ENCODE results near the gene PRKCE. TPM values are rescaled to one million over a fixed set of nuclear protein-coding genes. Genes with fewer than 3 reads are reported as not detected.

Gene PRKCE
- total and polyA plus RNA-seq, 2 donors (not counting 1 experiment from before 2014, with no cell fraction given) = 14.1 to 19.0 TPM

DNA sequence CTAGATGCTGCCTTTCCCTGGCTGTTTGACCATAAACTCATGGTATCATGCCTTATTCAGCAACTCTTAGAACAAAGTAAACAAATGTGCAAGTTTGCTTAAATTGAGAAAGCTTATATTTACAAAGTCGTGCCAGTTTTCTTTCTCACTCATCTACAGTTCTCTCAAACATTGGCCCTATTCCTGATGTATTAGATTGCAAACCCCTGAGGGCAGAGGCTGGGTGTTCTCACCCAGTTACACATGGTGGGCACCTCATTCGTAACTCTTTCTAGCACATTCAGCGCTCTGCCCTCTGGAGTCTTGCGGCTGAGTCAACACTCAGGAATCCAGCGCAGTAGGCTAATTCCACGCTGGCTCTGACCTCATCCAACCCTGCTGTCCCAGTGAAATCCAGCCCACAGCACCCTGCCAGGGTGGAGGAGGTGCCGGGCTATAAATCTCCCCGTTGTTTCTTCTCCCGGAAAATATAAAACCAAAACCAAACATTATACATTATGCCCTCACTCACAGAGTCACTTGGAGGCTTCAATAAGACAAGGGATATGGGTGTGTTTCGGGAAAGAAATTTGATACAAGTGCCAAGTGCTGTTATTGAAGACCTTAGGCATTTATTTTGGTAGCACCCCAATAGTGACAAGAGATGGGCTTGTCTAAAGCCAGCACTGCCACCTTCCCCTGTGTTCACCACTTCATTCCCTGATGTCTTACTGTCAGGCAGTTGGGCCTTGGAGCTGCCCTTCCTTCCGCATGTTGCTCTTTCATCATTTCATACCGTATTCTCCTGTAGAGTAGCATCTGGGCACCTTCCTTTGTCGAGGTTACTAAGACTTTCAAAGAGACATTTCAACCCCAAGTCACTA, 287.4 kb downstream of the PRKCE start:
- no peak overlapping the region for H3K9ac ChIP-seq (ENCODE audit: insufficient read depth, low read length)
- no peaks in the 10 kb centered on the region for H3K79me2 ChIP-seq (ENCODE audit: control insufficient read depth, insufficient read depth, low read length)
- H2AFZ ChIP-seq (ENCODE audit: low read length) = no peak overlapping the region
- no peaks in the 10 kb centered on the region for H3K27me3 ChIP-seq (ENCODE audit: control insufficient read depth, insufficient read depth, low read length)
- peak overlapping the region in 1 of 4 experiments; percentile 20 for H3K4me3 ChIP-seq (replicated peaks in 1 of 4; ENCODE audit: control extremely low read depth in 1 of 4, insufficient read depth in 1 of 4, low read depth in 3 of 4, low read length in 4 of 4)
- H3K4me2 ChIP-seq (ENCODE audit: extremely low read depth, insufficient read depth, low read length) = peak overlapping the region; percentile 55
- no peaks in the 10 kb centered on the region for H3K9me3 ChIP-seq (ENCODE audit: control insufficient read depth, insufficient read depth, low read depth, low read length)
- H3K36me3 ChIP-seq (ENCODE audit: control insufficient read depth, insufficient read depth, low read length) = no peaks in the 10 kb centered on the region
- peaks cover 29% of the 10 kb centered on the region for H3K4me1 ChIP-seq (ENCODE audit: control insufficient read depth, extremely low read depth, insufficient read depth, low read length)
- TF ChIP-seq EZH2 (IDR thresholded peaks at IDR 0.05; ENCODE audit: low read length, missing control alignments) = no peak
- TF ChIP-seq, protein P1, sequence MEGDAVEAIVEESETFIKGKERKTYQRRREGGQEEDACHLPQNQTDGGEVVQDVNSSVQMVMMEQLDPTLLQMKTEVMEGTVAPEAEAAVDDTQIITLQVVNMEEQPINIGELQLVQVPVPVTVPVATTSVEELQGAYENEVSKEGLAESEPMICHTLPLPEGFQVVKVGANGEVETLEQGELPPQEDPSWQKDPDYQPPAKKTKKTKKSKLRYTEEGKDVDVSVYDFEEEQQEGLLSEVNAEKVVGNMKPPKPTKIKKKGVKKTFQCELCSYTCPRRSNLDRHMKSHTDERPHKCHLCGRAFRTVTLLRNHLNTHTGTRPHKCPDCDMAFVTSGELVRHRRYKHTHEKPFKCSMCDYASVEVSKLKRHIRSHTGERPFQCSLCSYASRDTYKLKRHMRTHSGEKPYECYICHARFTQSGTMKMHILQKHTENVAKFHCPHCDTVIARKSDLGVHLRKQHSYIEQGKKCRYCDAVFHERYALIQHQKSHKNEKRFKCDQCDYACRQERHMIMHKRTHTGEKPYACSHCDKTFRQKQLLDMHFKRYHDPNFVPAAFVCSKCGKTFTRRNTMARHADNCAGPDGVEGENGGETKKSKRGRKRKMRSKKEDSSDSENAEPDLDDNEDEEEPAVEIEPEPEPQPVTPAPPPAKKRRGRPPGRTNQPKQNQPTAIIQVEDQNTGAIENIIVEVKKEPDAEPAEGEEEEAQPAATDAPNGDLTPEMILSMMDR (conservative IDR thresholded peaks at IDR 0.05 in 1 of 2, IDR thresholded peaks at IDR 0.05 in 1 of 2; ENCODE audit: low read depth in 1 of 2, low read length in 2 of 2) = no peak
- H3K27ac ChIP-seq (ENCODE audit: insufficient read depth, low read length) = peak overlapping the region; percentile 89
- DNase-seq (ENCODE audit: low read depth in 2 of 2) = peak; percentile 96 to 100
- H4K20me1 ChIP-seq (ENCODE audit: control insufficient read depth, extremely low read depth, insufficient read depth, low read length) = no peaks in the 10 kb centered on the region

DNA sequence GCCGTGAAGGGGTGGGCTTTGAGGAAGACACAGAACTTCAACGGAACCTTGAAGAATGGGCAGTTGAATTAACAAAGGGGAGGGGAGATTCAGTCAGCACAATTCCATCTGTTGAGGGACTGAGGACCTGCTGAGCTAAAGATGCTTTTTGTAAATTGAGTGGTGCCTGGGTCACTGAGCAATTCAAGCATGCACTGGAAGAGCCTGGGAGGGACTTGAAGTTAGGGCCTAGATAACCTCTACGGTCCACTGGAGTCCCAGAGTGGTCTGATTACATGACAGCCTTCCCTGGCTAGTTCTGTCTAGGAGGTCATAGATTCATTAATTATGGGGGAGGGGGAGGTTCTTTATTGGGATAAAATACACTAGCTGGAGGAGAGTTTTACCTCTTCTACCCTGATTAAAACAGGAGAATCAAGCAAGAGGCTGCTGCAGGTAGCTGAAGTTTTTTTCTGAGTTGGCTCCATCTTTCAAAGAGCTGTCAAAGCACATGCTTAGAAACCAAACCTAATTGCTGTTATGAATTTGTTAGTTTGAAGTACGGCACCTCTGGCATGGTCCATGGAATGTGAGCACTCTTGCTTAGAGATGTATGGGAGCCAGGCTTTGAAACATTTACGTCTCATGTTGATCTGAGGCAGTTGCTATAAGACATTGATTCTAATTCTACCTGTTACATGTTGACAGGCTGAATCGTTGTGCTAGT, 290.2 kb downstream of the PRKCE start:
- Histone ChIP-seq H3K36me3 (ENCODE audit: control insufficient read depth, insufficient read depth, low read length) (no peaks in the 10 kb centered on the region), H3K27ac (ENCODE audit: insufficient read depth, low read length) (no peak overlapping the region), H3K9ac (ENCODE audit: insufficient read depth, low read length) (no peak overlapping the region), H3K27me3 (ENCODE audit: control insufficient read depth, insufficient read depth, low read length) (no peaks in the 10 kb centered on the region), H3K9me3 (ENCODE audit: control insufficient read depth, insufficient read depth, low read depth, low read length) (no peaks in the 10 kb centered on the region), H2AFZ (ENCODE audit: low read length) (no peak overlapping the region), H3K4me2 (ENCODE audit: extremely low read depth, insufficient read depth, low read length) (no peak overlapping the region), H3K4me3 (replicated peaks in 1 of 4; ENCODE audit: control extremely low read depth in 1 of 4, insufficient read depth in 1 of 4, low read depth in 3 of 4, low read length in 4 of 4) (no peak overlapping the region), H3K79me2 (ENCODE audit: control insufficient read depth, insufficient read depth, low read length) (no peaks in the 10 kb centered on the region), H3K4me1 (ENCODE audit: control insufficient read depth, extremely low read depth, insufficient read depth, low read length) (peaks cover 34% of the 10 kb centered on the region), H4K20me1 (ENCODE audit: control insufficient read depth, extremely low read depth, insufficient read depth, low read length) (no peaks in the 10 kb centered on the region)
- TF ChIP-seq EZH2 (IDR thresholded peaks at IDR 0.05; ENCODE audit: low read length, missing control alignments) = no peak
- TF ChIP-seq, protein P1 (conservative IDR thresholded peaks at IDR 0.05 in 1 of 2, IDR thresholded peaks at IDR 0.05 in 1 of 2; ENCODE audit: low read depth in 1 of 2, low read length in 2 of 2) = no peak
- DNase-seq (ENCODE audit: low read depth in 2 of 2) = no peak

DNA sequence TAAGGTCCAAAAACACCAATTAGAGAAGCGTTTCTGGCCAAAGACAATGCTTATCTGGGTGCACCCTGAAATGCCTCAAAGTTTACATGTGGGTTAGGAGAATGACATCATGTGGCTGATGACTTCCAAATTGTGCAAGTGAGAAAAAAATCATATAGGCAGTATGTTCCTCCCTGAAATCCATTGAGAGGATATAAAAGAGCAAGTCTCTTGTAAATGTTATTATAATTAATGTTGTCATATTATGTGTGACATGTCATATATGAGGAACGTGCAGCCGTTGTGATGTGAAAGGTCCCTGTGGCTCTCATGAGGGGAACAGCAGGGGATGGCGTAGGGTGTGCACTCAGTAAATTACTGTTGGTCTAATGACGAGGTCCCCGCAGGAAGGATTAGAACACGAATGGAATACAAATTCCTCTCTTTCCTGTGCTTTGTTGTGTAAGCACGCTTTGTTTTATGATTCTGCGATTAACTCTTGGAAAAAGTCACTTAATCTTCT, 290.8 kb downstream of the PRKCE start:
- Histone ChIP-seq H3K4me2 (ENCODE audit: extremely low read depth, insufficient read depth, low read length) (no peak overlapping the region), H3K4me1 (ENCODE audit: control insufficient read depth, extremely low read depth, insufficient read depth, low read length) (peaks cover 32% of the 10 kb centered on the region)

More for the DNA sequence above, 290.8 kb downstream of the PRKCE start:
- peak; percentile 55 to 64 for DNase-seq (ENCODE audit: low read depth in 2 of 2)
- no peak overlapping the region for H3K9ac ChIP-seq (ENCODE audit: insufficient read depth, low read length)
- no peaks in the 10 kb centered on the region for H3K79me2 ChIP-seq (ENCODE audit: control insufficient read depth, insufficient read depth, low read length)
- no peaks in the 10 kb centered on the region for H3K9me3 ChIP-seq (ENCODE audit: control insufficient read depth, insufficient read depth, low read depth, low read length)
- H3K4me3 ChIP-seq (replicated peaks in 1 of 4; ENCODE audit: control extremely low read depth in 1 of 4, insufficient read depth in 1 of 4, low read depth in 3 of 4, low read length in 4 of 4) = no peak overlapping the region
- no peak overlapping the region for H2AFZ ChIP-seq (ENCODE audit: low read length)
- no peaks in the 10 kb centered on the region for H3K36me3 ChIP-seq (ENCODE audit: control insufficient read depth, insufficient read depth, low read length)
- H3K27ac ChIP-seq (ENCODE audit: insufficient read depth, low read length) = no peak overlapping the region
- H3K27me3 ChIP-seq (ENCODE audit: control insufficient read depth, insufficient read depth, low read length) = no peaks in the 10 kb centered on the region
- no peaks in the 10 kb centered on the region for H4K20me1 ChIP-seq (ENCODE audit: control insufficient read depth, extremely low read depth, insufficient read depth, low read length)
- no peak for TF ChIP-seq EZH2 (IDR thresholded peaks at IDR 0.05; ENCODE audit: low read length, missing control alignments)
- TF ChIP-seq, protein P1 (conservative IDR thresholded peaks at IDR 0.05 in 1 of 2, IDR thresholded peaks at IDR 0.05 in 1 of 2; ENCODE audit: low read depth in 1 of 2, low read length in 2 of 2) = no peak

Data from fibroblast of lung (primary cell).